ENCODE data around the gene RNLS.

RNLS gene

GRCh38 chr10:88537322-88537721 lies 45.8 kb downstream of the RNLS start:
- no peak for DNase-seq (ENCODE audit: low read depth)
- TF ChIP-seq CTCF (IDR thresholded peaks at IDR 0.05; ENCODE audit: low read depth, low read length) (no peak), MYC (IDR thresholded peaks at IDR 0.05; ENCODE audit: low read depth, low read length) (no peak), POLR2A (IDR thresholded peaks at IDR 0.05; ENCODE audit: extremely low read depth, insufficient read length) (no peak), MAX (IDR thresholded peaks at IDR 0.05; ENCODE audit: low read depth, low read length) (no peak)
- no peak overlapping the region for H3K4me3 ChIP-seq (ENCODE audit: low read depth, low read length)

- TF ChIP-seq POLR2A (IDR thresholded peaks at IDR 0.05; ENCODE audit: extremely low read depth, insufficient read length) (no peak), MAX (IDR thresholded peaks at IDR 0.05; ENCODE audit: low read depth, low read length) (no peak), MYC (IDR thresholded peaks at IDR 0.05; ENCODE audit: low read depth, low read length) (no peak), CTCF (IDR thresholded peaks at IDR 0.05; ENCODE audit: low read depth, low read length) (no peak)
- no peak for DNase-seq (ENCODE audit: low read depth)
- H3K4me3 ChIP-seq (ENCODE audit: low read depth, low read length), result no peak overlapping the region
Observed at GRCh38 chr10:88536437-88536836, 46.7 kb downstream of the RNLS start.

- TF ChIP-seq MAX (IDR thresholded peaks at IDR 0.05; ENCODE audit: low read depth, low read length), result no peak
- no peak for TF ChIP-seq MYC (IDR thresholded peaks at IDR 0.05; ENCODE audit: low read depth, low read length)
- TF ChIP-seq CTCF (IDR thresholded peaks at IDR 0.05; ENCODE audit: low read depth, low read length), result no peak
- no peak for TF ChIP-seq POLR2A (IDR thresholded peaks at IDR 0.05; ENCODE audit: extremely low read depth, insufficient read length)
- H3K4me3 ChIP-seq (ENCODE audit: low read depth, low read length), result no peak overlapping the region
- DNase-seq (ENCODE audit: low read depth), result no peak
Observed at GRCh38 chr10:88534072-88534665, 48.9 kb downstream of the RNLS start.

- no peak for DNase-seq (ENCODE audit: low read depth)
- no peak for TF ChIP-seq POLR2A (IDR thresholded peaks at IDR 0.05; ENCODE audit: extremely low read depth, insufficient read length)
- no peak for TF ChIP-seq CTCF (IDR thresholded peaks at IDR 0.05; ENCODE audit: low read depth, low read length)
- no peak overlapping the region for H3K4me3 ChIP-seq (ENCODE audit: low read depth, low read length)
Observed at GRCh38 chr10:88531392-88532052, 51.6 kb downstream of the RNLS start.

- no peak for DNase-seq (ENCODE audit: low read depth)
- no peak overlapping the region for H3K4me3 ChIP-seq (ENCODE audit: low read depth, low read length)
- TF ChIP-seq MAX (IDR thresholded peaks at IDR 0.05; ENCODE audit: low read depth, low read length) (no peak), POLR2A (IDR thresholded peaks at IDR 0.05; ENCODE audit: extremely low read depth, insufficient read length) (no peak), MYC (IDR thresholded peaks at IDR 0.05; ENCODE audit: low read depth, low read length) (no peak), CTCF (IDR thresholded peaks at IDR 0.05; ENCODE audit: low read depth, low read length) (no peak)
Observed at GRCh38 chr10:88530629-88531391, 52.3 kb downstream of the RNLS start.
